Measurements from ENCODE around the gene IL11.
A peak's percentile ranks its signal among the peaks of the same experiment; 100 is the strongest.

Gene IL11

DNA sequence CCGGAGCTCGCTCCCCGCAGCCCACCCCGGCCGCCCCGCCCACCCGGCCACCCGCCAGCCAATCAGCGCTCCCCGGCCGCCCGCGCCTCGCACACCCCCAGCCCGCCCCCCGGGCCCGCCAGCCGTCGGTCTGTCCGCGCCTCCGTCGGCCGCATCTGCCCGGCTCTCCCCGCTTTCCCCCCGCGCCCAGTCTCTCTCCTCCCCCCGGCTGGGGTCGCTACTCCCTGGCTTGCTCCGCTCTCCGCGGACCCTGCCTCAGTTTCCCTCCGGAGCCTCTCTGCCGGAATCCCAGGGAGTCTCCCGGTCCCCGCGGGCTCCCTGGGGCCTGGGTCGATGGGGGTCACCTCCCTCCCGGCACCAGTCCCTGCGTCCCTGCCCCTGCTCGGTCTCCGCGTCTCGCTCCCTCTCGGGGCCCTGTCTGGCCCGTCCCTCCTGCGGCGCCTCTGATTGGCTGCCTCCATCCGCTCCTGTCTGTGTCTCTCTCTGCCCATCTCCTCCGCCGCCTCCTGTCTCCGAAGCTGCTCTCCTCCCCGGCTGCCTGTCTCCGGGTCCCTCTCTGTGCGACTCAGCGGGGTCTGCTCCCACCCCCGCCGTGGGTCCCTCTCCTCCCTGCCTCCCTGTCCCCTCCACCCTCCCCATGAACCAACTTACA lies 484 bp downstream of the IL11 start:
- DNase-seq = peak; percentile 78

DNA sequence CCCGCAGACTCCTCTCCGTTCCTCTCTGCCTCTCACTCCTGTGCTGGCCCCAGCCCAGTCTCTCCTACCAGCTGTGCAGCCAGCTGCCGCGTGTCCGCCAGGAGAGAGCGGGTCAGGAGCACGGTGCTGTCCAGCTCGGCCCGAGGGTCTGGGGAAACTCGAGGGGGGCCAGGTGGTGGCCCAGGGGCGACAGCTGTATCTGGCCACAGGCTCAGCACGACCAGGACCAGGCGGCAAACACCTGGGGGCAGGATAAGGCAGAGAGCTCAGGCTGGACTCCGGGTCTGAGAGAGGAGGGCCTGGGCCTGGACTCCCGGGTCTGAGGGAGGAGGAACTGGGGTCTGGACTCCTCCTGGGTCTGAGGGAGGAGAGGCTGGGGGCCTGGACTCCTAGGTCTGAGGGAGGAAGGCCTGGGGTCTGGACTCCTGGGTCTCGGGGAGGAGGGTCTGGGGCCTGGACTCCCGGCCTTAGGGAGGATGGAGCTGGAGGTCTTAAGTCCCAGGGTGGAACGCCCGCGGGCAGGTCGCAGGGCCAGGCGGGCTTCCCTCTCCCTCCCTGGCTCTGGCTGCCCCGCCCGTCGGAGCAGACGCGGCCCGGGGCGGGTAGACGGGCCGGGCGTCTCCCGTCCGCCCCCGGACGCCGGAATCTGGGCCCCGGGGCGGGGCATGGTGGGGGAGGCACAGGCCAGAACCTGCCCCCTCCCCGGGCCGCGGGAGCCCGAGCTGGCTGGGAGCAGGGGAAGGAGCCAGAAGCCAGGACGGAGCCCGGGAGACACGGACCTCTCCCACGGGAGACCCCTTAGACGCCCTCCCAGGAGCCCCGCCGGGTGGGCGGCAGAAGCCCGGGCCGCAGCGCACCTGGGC lies 1.3 kb downstream of the IL11 start:
- no peak for DNase-seq

DNA sequence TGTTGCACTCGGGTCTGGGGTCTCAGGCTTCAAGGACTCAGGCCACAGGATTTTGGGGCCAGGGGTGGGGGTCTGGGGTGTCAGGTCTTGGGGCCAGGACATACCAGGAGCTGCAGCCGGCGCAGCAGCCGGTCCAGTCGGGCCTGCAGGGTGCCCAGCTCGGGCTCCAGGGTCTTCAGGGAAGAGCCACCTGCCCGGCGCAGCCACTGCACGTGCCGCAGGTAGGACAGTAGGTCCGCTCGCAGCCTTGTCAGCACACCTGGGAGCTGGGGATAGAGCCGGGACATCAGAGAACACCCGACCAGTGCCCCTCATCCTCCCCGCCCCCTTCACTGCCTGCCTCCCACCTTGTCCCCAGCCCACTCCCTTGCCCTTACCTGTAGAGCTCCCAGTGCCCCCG lies 2.2 kb downstream of the IL11 start:
- DNase-seq = no peak

DNA sequence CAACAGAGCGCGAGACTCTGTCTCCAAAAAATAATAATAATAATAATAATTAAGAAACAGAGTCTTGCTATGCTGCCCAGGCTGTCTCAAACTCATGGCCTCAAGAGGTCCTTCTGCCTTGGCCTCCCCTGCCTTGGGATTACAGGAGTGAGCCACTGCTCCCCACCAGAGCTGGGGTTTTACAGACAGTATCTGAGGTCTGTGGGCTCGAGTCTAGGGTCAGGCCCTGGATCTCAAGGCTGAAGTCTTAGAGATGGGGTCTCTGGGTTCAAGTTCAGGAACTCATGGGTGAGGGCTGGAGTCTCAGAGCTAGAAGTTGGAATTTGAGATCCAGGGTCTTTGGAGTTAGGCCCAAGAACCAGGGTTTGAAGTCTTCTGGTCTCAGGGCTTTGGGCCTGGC lies 3.5 kb downstream of the IL11 start:
- no peak for DNase-seq

DNA sequence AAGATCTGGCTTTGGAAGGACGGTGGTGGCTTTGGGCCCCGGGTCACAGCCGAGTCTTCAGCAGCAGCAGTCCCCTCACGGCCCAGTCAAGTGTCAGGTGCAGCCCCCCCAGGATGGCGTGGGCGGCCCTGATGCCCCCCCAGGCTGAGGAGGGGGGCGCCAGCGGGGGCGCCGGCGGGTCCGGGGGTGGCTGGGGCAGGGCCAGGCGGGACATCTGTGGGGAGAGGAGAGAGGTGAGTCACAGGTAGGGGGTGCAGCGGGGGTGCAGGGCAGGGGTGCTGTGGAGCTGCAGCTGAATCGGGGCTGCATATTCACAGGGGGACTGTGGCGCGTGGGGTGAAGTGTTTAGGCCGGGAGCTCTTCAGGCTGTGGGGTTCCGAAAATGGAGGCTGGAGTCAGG lies 4.3 kb downstream of the IL11 start:
- DNase-seq = no peak

DNA sequence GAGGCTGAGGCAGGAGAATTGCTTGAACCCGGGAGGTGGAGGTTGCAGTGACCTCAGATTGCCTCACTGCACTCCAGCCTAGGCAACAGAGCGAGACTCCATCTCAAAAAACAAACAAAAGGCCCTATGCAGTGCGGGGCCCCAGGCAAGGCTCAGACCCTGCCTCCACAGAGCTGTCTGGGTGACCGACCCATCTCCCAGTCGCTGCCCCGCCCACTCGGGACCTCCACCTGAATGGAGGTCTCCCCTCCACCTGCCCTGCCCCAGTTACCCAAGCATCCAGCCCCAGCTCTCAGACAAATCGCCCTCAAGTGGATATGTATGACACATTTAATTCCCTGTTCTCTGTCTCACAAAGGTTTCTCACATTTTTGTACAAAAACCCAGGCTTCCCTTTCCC lies 5.0 kb downstream of the IL11 start:
- no peak for DNase-seq

DNA sequence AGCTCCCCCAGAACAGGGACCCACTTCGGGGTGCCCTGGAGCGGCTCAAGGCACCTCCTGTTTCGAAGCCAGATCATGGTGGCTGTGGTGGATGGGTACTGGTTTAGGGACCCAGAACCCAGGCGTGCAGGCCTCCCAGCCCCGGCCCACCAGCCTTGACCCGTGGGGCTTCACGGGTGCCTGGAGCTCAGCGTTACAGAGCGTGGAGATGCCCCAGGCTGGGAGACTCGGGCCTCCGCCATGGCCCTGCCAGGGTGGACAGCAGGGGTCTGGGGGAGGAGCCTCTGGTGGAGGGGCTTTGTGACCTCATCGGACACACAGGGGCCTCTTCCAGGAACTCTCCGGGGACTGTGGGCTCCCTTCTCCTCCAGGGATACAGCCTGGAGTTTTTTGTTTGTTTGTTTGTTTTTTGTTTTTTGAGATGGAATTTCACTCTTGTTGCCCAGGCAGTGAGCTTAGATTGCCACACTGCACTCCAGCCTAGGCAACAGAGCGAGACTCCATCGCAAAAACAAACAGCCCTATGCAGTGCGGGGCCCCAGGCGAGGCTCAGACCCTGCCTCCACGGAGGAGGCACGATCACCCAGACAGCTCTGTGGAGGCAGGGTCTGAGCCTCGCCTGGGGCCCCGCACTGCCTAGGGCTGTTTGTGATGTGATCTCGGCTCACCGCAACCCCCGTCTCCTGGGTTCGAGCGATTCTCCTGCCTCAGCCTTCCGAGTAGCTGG lies 7.1 kb downstream of the IL11 start, which contains the start of gene GARIN5B:
Gene GARIN5B, minus strand, starts transcription at position 271 of the 727 bp plus-strand sequence. Its CDS starts 194 bp downstream, at position 77.
- DNase-seq = no peak

DNA sequence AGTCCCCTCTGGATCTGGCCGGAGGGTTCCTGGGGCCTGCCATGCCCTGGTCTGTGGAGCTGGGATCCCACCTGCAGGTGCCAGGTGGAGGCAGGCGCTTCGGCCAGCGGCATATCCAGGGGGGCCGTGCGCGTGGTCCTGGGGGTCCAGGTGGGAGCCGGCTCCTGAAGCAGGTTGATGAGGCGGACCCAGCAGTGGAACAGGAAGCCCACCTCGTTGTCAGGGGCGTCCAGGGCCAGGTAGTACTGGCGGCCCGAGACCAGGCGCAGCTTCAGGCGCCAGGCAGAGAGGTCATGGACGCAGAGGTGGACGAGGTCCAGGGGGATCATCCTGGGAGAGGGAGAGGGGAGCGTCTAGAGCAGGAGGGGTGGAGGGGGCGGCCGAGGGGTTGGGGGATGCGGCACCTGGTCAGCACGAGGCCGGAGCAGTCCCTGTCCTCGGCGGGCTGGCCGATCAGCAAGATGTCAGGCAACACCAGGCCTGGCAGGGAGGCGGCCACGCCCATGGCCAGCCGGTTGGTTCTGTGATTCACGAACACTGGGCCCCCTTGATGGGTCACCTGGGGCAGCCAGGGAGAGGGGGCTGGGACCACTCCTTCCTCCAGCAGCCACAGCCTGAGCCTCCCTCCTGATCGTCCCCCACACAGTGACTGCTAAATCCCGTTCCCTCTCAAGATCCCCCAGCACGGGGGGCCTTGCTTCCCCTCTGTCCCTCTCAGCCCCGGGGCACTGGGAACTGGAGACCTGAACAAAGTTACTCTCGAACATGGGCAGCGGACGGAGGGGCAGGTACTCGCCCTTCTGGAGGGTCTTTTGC lies 7.9 kb downstream of the IL11 start:
- no peak for DNase-seq

DNA sequence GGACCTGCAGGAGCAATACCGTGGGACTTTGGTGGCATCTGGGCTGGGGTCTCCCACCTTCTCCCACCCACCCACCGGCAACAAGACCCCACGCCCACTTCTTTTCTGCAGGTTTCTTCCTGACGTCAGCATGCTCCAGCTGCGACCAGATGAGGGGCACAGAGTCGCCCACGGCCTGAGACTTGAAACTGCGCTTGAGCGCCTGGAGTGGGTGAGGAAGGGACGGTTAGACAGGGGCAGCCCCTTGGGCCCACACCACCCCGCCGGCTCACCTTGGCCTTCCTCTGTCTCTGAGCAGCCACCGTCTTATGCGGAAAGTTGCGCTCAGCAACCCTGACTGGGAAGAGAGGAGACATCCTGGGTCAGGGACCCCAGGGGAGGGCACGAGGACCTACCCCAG lies 9.4 kb downstream of the IL11 start:
- DNase-seq = no peak

DNA sequence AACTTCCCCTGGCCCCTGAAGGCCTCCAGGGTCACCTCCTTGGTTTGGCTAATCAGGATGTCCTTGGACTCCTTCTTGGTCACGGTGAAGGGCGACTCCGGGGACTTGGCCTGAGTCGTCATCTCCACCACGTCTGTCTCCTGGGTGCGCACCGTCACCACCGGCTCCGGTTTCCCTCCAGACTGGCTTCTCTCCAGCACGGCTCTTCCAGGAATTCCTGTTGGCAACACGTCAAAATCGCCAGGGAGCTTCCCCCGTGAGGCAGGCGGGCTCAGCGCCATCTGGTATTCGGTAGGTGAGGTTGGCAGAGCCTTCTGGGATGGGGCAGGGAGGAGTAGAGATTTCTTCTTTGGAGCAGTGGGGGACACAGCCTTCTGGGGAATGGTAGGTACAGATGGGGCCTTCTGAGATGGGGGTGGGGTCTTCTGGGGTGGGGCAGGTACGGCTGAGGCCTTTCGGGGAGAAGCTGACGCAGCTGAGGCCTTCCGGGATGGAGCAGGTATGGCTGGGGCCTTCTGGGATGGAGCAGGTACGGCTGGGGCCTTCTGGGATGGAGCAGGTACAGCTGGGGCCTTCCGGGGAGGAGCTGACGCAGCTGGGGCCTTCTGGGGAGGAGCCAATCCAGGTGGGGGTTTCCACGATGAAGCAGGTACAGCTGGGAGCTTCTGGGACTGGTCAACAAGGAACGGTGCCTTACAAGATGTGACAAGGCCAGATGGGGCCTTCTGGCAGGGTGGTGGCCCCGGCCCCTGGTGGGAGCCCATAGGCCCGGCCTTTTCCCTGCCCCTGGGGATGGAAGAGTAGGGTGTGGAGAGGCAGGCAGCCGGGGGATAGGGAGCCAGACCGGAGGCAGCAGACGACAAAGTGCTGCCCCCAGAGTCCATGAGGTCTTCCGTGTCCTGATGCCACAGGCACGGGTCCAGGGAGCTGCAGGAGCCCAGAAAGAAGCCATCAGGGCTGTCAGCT lies 11.0 kb downstream of the IL11 start:
- no peak for DNase-seq

DNA sequence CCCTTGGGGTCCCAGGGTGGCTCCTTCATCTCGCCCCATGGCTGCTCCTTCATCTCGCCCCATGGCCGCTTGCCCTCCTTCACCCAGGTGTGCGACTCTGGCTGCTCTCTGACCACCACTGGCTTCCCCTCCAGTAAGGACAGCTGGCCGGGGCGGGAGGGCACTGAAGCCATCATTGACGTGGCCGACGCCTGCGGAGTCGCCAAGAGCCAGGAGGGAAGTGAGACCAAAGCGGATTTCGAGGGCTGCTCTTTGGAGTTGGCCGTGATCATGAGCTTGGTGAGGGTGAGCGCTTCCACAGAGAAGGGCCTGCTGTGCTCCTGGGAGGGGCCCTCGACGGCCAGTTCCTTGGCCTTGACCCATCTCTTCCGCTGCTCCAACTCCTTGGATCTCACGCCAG lies 11.8 kb downstream of the IL11 start:
- no peak for DNase-seq

DNA sequence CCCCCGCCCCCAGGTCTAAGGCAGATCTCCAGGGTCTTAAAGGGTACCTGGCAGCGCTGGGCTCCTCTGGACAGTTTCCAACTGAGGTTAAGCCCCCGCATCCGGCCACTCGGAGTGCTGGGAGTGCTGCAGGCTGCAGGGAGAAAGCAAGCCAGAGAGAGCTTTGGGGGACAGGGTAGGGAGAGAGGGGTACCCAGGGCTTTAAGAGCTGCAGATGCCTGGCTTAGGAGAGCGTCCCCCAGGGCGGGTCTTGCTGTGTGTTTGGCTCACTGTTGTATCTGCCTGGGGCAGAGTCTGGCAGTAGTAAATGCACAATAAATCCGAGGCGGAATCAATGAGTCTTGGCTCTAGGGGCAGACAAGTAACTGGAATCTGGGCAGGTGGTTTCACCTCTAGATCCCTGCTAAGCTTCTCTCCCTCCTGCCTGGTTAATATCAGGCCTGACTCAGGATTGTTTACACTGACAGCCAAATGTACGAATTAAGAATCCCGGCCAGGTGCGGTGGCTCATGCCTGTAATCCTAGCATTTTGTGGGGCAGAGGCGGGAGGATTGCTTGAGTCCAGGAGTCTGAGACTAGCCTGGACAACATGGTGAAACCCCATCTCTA lies 14.9 kb downstream of the IL11 start:
- DNase-seq = no peak

DNA sequence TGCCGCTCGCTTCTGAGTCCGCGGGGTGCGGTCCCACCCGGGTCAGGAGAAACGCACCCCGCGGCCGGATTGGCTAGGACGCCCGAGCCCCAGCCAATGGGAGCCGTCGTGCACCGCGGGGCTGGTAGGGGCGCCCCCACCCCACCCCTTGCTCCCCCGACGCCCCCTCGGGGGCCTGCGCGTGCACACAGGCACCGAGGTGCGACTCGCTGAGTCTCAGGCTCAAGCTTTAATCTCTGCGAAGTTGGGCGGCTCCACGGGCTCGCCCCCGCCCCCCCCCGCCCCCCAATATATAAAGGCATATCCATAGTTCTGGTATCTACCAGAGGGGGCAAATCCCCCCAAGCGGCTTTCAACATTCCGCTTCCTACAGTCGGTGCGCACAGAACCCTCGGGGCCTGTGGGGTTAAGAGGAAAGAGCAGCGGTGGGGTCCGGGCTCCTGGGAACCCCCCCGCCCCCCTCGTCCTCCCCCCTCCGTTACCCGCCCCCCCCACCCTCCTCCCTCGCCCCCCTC lies 15.5 kb downstream of the IL11 start, which contains the start of gene COX6B2:
Gene COX6B2, minus strand, starts transcription at position 22 of the 515 bp plus-strand sequence. CDS start 198 bp downstream, outside the sequence.
- no peak for DNase-seq

DNA sequence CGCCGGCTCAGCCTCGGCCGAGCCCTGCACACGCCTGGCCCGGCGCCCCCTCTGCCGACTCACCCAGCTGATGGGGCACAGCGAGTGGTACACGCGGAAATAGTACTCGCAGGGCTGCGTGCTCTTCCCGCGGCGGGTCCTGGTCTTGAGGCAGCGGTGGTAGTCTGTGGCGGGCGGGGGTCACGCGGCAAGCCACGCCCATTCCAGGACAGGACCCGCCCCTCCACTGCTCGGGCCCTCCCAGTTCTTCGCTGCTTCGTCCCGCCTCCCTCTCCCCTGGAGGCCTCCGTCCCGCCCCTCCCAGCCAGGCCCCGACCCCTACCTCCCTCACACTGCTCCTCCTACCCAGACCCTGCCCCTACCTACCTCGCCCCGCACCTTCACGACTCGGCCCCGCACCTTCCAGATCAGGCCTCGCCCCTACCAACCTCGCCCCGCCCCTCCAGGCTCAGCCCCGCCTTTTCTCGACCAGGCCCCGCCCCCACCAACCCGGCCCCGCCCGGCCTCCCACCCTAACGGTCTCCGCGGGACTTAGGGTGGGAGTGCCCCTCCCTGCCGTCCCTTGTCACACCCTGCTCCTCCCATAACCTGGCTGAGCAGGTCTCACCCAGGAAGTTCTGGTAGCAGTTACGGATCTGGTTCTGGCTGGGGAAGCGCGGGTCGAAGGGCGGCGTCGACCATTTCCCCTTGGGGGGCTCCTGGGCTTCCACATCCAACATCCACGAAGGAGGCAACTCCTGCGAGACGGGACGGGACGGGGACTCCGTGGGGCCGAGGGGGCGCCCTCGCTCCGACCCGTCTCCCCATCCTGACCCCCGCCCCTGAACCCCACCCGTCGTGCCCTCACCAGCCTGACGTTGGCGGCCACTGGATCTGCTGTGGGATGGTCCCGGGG lies 16.2 kb downstream of the IL11 start:
- peak; percentile 32 for DNase-seq

DNA sequence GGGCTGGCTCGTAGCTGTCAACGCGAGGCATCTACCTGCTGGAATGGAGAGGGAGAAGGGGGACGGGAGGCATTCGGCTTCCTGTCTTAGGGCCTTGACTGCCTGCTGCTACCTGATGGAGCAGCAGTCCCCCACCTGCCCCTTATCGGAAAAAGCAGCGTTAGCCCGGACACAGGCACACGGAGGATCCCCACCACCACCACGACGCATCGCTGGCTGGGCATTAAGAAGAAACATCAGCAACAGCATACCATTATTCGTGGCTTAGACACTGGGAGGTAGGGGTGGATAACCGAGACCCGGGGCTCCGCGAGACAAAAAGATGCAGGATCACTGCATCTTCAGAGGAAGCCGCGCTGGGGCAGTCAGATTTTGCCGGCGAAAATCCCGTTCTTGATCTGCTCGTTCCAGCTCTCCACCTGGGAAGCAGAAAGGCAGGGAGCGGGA lies 16.9 kb downstream of the IL11 start:
- no peak for DNase-seq

DNA sequence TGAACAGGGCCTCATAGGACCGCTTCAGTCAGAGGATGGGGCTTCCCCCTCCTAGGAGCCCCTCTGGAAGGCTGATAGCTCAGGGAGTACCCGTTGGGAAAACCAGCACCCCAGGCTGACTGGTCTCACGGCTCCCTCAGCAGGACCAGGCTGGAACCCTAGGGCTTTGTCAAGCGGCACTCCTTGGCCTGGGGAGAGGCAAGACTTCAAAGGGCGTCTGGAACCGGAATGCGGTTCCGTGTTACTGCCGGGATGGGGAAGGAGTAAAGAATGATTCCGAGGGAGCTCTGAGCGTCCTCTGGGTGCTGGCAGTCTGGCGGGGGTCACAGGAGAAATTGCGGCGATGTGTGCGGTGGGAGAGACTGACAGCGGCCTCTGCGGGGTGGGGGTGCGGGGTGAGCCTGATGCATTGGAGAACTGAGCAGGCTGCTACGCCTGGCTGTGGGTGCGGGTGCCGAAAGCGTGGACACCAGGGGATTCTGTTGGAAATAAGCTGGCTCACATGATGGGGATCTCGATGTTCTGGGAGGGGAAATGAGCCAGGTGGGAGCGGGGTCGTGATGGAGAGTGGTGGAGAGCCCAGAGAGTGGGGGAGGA lies 17.6 kb downstream of the IL11 start:
- no peak for DNase-seq

DNA sequence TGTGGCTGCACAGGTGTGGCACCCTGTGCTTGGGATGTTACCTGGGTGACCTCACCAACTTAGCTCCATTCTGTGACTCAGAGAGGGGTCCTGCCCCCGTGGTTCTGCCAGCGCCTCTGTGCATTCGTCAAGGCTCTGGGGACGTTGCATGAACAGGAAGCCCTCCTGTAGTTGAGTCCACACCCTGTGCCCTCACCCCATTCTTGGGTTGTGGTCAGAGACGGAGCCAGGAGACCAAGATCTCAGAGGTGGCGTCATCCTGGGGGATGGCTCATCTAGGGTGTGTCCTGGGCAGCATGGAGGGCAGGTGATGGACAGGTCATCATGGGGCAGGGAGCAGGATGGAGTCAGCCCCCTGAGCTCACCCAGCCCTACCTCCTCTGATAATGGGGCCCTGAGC lies 18.2 kb downstream of the IL11 start:
- no peak for DNase-seq

DNA sequence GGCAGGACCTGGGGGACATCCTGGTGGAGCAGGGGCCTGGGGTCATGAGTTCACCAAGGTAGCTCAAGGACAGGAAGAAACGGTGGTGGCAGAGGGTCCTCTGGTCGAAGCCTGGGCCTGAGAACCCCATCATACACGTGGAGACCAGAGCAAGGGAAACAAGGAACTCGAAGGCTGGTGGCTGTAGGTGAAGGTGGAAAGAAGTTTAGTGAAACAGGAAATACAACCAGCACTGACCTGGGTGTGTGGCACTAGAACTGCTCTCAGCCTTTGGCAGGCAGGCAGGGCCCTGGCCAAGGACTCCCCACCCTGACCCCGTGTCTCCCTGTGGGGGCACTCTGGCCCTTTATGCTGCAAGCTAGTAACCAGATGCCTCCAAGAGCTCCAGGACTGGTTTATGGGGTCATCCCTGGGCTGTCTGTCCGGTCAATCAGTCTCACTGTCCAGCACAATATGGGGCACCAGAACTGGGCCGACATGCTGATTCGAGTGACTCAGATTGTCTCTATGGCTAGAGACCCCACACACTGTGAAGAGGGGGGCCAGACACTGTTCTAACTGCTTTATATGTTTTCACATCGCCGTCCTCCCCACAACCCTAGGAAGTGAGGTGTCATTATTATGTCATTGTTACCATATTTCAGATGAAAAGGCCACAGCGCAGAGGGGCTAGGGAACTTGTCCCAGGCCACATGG lies 19.5 kb downstream of the IL11 start:
- no peak for DNase-seq

Data from NCI-H748 treated with DMSO at 0.1 percent for 48 hours (cell line).